SKM-1 treated with dmso at 0.1 percent for 144 hours (cell line): Measurements from ENCODE around the gene CD276.
"Not testable (repeated sequence)": the region's sequence is repeated elsewhere in the genome, so short reads cannot be mapped to it uniquely, and the experiment has no call there.

ENCODE experiments used
- DNase-seq: peaks from one replicate; lab custom pipeline; 2025; ENCODE audit not compliant: unreplicated experiment; lab: John Stamatoyannopoulos, UW

The CD276 gene

GRCh38 chr15:73684581-73685455 lies 635 bp downstream of the CD276 start:
- no peak for DNase-seq

DNA sequence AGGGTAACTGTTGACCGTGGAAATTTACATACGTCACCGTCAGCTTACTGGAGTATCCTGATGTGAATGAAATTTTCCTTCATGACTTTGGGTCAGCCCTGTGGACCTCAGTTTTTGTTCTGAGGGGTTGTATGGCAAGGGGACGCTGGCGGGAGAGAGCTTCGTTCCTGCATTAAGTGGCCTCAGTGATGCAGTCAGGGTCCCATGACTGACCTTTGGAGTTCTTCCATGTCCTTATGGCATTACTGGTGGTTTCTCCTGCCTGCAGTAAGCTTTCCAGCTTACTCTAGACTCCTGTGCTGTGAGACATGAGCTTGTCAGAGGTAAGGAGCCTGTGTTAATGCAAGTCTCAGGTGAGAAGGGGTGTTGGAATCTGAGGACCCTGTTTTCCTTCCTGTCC lies 1.8 kb downstream of the CD276 start:
- DNase-seq = no peak

- no peak for DNase-seq
Observed at GRCh38 chr15:73686781-73687256, 2.6 kb downstream of the CD276 start.

GRCh38 chr15:73687351-73687750 lies 3.2 kb downstream of the CD276 start:
- DNase-seq = no peak

DNA sequence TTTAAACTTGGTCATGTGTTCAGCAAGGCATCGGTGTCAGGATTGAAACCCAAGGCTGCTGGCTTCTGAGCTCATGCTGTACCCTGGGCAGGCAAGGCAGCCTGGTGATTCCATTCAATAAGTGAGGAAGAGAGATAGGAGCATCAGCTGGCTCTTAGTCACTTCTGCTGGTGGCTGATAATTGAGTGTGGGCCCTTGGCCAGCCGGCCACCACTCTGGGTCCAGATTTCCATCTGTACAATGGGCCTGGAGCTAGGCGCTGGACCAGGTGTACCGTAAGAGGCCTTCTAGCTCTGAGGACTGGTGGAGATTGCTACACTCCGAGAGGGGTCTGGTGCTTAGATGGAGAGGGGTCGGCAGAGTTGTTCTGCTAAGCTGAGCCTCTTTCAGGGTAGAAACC lies 4.3 kb downstream of the CD276 start:
- no peak for DNase-seq

- DNase-seq = no peak
Observed at GRCh38 chr15:73691396-73691795, 7.2 kb downstream of the CD276 start.

- no peak for DNase-seq
Observed at GRCh38 chr15:73694419-73694818, 10.2 kb downstream of the CD276 start.

DNA sequence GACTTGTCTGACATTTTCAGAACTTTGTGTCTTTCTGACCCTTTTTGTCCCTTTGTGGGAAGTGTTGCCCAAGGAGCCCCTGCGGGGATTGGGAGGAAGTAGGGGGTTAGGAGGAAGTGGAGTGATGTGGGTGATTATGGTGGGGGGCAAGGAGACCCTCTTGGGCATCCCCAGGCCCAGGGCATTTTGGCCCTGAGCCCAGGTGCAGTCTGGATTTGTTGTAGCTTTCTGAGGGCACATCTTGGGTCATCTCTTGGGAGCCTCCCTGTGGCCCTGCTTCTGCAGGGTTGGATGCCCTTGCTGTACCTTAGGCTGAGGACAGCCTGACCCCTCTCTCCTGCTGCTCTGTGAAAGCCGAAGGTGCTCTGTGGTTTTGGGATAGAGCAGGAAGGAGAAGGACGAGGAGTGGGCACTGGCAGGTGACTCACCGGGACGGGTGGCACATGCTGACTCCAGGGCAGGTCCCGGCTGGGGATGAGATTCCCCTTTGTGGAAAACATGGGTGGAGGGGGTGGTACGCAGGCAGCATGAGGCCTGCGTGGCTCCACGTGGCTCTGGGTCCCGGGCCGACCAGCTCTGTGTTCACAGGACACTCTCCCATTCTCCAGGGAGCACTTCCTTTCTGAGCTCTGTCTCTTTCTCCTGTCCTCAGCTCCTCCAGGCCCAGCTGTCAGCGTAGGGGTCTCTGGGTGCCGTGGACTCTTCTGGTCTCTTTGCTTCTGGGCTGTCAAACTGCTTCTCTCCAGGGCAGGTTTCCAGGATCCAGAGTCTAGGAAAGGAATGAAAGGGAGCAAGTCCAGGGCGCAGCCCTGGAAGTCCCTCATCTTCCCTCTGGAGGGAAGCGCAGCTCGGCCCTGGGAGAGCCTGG lies 11.8 kb downstream of the CD276 start:
- DNase-seq = no peak

GRCh38 chr15:73696641-73697001 lies 12.4 kb downstream of the CD276 start:
- DNase-seq = no peak

DNA sequence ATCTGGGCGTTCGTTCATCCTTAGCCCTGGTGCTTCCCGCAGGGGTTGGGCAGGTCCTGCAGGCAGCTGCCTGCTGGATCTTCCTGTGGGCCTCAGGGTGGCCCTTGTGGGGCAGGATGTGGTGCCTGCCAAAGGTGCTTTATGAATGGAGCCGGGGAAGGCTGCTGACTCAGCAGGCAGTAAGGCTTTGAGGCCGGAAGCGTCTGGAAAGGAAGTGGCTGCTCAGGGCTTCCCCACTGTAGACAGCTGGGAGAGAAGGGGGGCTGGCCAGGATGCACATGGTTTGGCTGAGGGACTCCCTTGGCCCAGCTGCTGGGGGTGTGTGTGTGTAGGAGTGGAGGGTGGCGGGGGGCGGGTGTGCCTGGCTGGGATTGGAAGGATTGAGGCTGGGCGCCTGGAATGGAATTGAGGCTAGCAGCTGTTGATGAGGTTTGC lies 12.9 kb downstream of the CD276 start:
- DNase-seq = peak; percentile 79

- DNase-seq = no peak
Observed at GRCh38 chr15:73699249-73700040, 15.3 kb downstream of the CD276 start.

- DNase-seq = peak; percentile 75
Observed at GRCh38 chr15:73700041-73700842, 16.1 kb downstream of the CD276 start.

DNA sequence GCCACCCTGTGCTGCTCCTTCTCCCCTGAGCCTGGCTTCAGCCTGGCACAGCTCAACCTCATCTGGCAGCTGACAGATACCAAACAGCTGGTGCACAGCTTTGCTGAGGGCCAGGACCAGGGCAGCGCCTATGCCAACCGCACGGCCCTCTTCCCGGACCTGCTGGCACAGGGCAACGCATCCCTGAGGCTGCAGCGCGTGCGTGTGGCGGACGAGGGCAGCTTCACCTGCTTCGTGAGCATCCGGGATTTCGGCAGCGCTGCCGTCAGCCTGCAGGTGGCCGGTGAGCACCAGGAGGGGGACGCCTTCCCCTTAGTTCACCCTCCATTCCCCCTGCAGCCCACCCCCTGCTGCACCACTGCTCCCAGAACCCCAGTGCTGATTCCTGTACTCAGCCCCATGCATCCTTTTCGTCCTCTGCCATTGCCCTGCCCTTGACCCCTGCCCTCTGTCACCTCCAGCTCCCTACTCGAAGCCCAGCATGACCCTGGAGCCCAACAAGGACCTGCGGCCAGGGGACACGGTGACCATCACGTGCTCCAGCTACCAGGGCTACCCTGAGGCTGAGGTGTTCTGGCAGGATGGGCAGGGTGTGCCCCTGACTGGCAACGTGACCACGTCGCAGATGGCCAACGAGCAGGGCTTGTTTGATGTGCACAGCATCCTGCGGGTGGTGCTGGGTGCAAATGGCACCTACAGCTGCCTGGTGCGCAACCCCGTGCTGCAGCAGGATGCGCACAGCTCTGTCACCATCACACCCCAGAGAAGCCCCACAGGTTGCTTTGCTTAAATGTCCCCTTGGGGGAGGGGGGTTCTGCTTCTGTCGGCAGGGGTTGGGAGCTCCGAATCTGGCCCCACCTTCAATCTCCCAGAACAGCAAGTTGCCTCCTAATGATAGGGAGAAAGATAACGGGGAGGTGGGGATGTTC lies 18.4 kb downstream of the CD276 start:
- DNase-seq = not testable (repeated sequence)

- not testable (repeated sequence) for DNase-seq
Observed at GRCh38 chr15:73703601-73704000, 19.4 kb downstream of the CD276 start.

DNA sequence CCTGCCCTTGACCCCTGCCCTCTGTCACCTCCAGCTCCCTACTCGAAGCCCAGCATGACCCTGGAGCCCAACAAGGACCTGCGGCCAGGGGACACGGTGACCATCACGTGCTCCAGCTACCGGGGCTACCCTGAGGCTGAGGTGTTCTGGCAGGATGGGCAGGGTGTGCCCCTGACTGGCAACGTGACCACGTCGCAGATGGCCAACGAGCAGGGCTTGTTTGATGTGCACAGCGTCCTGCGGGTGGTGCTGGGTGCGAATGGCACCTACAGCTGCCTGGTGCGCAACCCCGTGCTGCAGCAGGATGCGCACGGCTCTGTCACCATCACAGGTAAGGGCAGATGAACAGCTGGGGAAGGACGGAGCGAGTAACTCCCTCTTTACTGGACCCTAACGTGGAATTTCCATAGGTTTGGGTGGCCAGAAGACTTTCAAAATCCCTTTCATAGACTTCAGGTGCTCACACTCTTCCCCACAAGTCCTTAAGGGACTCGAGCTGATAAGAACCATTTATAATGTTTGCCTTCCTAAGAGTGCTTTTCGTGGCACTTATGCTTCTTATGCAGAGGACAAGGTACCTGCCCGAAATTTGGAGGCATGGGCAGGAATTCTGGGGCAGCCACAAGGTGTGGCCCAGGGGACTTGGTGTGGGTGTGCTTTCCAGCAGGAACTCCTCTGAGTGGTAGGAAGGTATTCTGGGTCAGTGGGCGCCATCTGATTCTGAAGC lies 20.1 kb downstream of the CD276 start:
- DNase-seq = not testable (repeated sequence)

DNA sequence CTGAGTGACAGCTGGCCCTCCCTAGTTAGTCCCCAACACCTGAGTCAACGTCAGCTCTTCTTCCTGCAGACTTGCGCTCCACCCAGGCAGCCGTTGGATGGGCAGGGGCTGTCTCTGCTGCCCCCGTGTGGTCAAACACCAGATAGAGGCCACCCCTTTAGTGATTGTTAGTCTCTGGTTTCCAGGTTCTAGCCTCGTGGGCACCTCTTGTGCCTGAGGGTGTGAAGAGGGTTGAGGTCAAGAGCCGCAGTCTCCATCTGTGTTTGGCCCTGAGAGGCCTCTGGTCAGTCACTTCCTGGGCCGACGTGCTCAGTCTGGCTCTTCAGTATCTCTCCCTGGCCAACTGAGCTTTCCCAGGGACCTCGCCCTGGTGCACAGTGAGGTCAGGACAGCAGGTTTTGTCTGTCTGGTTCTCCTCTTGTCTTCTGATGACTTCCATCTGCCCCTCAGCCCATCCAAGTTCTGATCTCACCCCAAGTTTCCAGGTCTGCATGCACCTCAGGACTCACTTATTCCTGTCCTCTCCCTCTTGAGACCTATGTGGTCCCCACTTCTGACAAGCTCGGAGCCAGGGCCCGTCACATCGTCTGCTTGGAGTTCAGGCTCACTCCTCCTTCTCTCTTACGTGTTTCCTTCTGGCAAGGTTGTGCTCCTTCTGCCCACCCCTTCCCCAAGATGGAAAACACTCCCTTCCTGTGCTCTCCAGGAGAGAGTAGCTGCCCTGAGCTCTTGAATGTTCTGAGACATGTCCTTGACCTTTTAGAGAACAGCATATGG lies 20.9 kb downstream of the CD276 start:
- peak; percentile 33 for DNase-seq

DNA sequence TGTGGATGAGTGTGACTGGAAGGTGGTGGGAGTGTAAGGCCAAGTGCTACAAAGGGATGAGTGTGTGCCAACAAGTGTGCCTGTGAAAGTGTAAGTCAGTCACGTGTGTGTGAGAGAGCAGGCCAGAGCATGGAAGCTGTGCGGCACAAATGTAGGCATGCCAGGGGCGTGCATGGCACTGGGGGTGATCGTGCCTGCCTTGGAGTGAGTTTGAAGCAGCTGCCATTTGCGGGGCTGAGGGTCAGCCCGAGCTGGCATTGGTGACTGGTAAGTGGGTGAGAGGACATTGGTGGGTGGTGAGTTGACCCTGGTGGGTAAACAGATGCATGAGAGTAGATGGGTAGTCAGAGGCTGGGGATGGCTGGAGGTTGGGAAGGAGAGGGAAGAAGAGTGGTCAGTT lies 24.5 kb downstream of the CD276 start:
- DNase-seq = no peak

DNA sequence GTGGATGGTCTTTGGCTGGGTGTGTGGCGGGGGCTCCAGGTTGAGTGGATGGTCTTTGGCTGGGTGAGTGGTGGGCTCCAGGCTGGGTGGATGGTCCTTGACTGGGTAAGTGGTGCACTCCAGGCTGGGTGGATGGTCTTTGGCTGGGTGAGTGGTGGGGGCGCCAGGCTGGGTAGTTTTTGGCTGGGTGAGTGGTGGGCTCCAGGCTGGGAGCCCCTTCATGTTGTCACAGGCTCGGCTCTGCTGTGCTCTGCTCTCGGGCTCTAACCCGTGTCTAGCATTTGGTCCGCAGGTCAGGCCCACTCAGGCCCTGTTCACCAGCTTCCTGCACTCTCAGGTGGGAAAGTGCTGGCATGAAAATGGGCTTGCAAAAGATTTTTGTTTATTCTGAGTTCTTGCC lies 25.1 kb downstream of the CD276 start:
- DNase-seq = no peak
